NB4 (cell line): Measurements from ENCODE around the gene SIGLEC11.

Experiments used
- POLR2A ChIP-seq: IDR thresholded peaks from 2 replicates; pipeline ENCODE4 v1.6.1; 2011; ENCODE audit warnings: mild to moderate bottlenecking; ENCODE audit not compliant: insufficient read length; ENCODE audit errors: extremely low read depth
- TF ChIP-seq, protein P1 (sequence below): IDR thresholded peaks from one replicate; pipeline ENCODE4 v1.5.1; 2012; ENCODE audit warnings: low read depth, low read length

DNA sequence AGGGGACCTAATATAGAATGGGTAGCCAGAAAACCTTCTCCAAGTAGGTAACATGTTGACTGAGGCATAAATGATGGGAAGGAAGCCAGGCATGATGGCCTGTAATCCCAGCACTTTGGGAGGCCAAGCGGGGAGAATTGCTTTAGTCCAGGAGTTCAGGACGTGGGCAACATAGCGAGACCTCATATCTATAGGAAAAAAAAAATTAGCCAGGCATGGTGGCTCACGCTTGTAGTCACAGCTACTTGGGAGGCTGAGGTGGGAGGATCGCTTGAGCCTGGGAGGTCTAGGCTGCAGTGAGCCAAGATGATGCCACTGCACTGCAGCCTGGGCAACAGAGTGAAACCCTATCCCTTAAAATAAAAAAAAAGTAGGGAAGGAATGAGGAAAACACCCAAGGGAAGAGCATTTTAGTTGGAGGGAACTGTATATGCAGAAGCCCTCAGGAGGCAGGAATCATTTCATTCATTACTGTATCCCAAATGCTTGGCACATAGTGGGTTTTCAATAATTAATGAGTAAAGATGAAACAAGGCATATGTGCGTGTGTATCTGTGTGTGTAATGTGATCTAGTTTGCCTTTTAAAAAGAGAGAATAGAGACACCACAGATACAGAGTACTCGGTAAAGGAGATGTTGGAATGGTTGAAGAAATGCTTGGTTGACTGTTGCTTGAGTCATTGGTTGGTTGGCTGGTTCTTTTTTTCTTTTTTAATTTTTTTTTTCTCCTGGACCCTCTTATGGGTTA lies 29.5 kb downstream of the SIGLEC11 start:
- TF ChIP-seq, protein P1, sequence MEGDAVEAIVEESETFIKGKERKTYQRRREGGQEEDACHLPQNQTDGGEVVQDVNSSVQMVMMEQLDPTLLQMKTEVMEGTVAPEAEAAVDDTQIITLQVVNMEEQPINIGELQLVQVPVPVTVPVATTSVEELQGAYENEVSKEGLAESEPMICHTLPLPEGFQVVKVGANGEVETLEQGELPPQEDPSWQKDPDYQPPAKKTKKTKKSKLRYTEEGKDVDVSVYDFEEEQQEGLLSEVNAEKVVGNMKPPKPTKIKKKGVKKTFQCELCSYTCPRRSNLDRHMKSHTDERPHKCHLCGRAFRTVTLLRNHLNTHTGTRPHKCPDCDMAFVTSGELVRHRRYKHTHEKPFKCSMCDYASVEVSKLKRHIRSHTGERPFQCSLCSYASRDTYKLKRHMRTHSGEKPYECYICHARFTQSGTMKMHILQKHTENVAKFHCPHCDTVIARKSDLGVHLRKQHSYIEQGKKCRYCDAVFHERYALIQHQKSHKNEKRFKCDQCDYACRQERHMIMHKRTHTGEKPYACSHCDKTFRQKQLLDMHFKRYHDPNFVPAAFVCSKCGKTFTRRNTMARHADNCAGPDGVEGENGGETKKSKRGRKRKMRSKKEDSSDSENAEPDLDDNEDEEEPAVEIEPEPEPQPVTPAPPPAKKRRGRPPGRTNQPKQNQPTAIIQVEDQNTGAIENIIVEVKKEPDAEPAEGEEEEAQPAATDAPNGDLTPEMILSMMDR = no peak
- no peak for TF ChIP-seq POLR2A
